Measurements from ENCODE around the gene ERMARD. TPM values are rescaled to one million over a fixed set of nuclear protein-coding genes. Genes with fewer than 3 reads are reported as not detected.

The ERMARD gene
- total RNA-seq, 1 experiment from 2014 or later = 7.1 TPM

DNA sequence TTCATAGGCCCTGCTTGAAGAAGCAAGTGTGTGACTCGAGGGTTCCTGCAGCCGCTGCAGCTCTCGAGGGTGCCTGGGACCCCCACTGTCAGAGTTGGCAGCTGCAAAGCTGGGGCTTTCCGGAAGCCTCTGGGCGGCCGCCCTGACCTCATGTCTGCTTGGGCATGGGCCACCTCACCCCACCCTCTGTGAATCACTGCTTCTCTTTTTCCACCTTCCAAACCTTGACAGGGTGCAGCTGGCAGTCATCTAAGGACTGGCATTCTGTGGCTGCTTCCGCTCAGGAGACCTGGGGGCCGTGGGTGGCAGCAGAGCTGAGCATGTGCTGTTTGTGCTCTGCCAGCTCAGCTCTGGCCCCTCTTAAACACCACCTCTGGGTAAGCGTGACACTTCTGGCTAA, 32.0 kb downstream of the ERMARD start:
- DNase-seq (ENCODE audit: low spot score) = no peak

- no peak for DNase-seq (ENCODE audit: low spot score)
Measured at GRCh38 chr6:169783971-169784820, 32.8 kb downstream of the ERMARD start.

GRCh38 chr6:169784821-169785340, 33.5 kb downstream of the ERMARD start:
- DNase-seq (ENCODE audit: low spot score) = no peak

DNA sequence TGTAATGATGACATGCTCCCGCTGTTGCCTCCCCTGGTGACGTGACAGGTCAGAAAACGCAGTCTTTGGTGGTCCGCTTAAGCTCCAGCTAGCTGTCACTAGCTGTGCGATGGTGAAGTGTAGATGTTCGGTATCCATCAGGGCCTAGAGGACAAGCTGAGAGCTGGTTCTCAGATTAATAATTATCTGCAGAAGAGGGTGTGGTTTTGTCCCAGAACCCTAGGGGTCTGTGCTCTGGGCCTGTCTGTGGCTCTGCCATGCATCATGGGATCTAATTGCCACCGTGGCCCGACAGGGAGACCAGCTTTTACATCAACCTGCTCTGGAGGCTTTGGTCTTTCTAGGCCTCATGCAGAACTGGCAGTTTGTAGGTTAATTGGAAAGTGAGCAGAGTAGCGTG, 34.1 kb downstream of the ERMARD start:
- DNase-seq (ENCODE audit: low spot score) = no peak

DNA sequence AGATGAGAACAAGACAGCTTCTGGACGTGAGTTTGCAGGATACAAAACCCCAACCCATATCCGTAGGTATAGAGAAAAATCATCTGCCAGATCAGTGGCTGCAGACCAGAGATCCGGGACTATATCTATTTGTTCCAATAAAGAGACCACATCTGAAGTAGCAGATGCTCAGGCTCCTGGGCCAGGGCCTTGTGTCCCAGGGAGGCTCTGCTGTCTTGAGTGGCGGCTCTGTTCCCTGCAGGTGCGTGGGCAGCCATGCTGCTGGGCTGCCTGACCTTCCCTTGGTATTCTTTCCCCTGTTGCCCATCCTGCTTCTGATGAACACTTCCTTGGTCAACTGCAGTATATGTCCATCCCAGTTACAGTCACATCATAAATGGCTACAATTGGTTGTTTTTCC, 34.9 kb downstream of the ERMARD start:
- no peak for DNase-seq (ENCODE audit: low spot score)

DNA sequence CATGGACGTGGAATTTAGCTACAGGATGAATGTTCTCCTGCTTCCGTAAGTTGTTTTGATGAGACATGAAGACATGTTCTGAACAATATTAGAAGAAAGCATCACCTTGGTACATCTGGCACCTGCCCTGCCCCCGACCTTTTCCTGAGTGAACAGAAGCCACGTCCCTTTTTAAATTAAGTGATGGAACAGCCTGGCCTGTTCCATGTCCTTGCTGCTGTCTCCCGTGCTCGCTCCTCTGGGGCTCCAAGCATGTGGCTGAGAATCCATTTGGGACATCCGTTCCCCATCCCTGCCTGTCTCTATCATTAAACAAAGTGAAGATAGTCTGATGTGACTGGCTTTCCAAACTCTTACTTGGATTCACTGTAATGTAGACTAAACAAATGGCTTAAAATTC, 36.4 kb downstream of the ERMARD start:
- DNase-seq (ENCODE audit: low spot score) = no peak

DNA sequence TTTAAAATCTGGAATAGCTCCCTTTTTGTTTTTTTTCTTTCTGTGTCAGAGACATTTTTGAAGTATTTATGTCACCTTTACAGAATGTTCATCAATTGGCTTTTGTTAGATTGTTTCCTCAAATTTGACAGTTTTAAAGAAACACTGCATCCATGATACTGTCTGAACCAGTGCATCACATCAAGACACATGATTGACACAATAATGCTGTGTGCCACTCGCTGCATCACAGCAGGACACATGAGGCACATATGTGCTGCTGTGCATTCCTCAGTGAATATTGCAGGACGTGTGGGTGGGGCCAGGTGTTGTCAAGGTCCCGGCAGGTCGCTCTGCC, 37.4 kb downstream of the ERMARD start:
- DNase-seq (ENCODE audit: low spot score) = no peak

DNA sequence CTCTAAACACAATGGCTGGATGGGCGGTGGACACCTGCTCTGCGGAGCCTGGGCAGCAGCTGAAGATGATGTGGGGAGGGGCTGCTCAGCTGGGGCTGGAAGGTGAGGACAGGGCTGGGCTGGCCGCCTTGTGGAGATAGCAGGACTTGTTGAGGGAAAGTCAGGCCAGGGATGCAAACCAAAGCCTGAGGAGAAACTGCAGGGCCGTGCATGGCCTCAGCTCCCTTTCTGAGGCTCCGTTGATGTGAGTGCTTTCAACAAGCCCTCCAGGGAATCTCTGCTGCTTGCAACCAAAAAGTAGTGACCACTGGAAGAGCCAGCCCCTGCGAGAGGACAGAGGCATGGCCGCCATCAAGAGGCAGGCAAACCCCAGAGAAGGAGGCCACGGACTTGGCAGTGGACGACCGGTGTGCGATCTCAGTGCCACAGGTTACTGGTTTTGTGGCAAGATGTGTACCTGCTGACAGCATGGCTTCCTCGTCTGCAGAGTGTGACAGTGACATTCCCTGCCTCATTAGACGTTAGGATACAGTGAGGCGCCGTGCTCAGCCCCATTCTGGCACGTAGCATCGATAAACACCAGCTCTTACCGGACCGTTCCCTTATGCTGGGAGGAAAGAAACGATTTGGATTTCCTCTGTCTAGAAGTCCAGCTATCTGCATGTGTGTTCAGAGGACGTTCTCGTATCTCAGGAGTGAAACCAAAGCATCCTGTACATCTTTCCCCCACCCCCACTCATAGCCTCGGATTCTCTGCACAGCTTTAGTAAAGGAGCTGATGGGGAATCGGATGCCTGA, 37.9 kb downstream of the ERMARD start:
- DNase-seq (ENCODE audit: low spot score) = no peak

DNA sequence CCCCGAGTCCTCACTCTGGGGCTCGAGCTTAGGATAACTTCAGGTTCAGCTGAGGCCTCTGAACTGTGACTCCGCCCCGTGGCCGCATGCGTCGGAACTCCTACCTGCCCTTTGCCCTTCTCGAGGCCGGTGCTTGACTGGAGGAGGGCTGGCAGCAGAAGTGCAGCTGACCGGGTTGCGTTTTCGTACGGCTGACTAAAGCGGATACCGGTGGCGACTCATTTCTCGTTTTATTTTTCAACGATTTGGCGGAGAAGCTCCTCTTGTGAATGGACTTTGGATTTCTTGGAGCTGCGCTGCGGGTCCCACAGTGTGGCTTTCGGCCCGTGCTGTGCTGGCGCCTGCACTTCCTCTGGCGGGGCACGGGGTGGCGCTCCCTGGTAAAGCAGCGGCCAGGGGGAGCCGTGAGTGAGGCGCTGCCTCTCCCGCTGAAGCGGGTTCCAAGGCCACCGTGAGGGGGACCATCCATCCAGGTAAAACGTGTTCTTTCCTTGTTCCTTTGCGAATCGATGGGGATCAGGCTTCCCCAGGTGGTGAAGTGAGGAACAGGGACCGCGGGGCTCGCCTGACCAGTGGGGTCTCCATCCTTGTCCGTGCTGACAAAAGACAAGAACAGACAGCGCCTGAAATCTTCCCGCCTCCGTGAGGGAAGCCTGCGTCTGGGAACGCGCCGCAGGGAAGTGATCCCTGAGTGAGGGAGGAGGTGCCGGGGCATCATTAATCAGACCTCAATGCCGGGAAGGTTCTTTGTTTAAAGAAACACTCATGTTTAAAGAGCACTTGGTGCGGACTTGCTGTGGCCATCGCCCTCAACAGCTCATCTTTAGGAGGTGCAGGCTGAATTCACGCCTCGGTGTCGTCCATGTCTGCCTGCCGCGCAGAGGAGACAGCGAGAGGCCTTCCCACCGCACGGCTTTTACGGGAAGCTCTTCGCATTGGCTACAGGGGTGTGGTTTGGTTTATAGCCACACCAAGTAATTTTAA, 38.8 kb downstream of the ERMARD start:
- DNase-seq (ENCODE audit: low spot score) = peak; percentile 77

DNA sequence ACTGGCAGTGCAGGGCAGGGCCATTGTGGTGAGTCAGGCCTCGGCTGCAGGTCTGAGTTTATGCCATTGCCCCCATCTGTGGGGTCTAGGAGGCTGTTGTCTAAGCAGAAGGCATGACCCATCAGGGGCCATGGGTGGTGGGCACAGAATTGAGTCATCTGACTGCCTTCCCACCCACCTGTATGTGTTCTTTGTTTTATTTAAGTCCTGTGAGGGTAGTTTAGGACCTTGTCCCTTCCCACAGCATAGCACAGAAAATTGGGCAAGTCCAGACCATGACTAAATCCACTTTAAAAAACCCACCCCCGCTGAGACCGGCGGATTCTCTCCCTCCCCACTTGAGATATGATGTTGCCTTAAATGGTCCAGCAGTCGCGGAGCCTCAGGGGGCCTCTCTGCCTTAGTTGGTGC, 40.3 kb downstream of the ERMARD start:
- DNase-seq (ENCODE audit: low spot score) = no peak

GRCh38 chr6:169792306-169793015, 41.0 kb downstream of the ERMARD start:
- no peak for DNase-seq (ENCODE audit: low spot score)

DNA sequence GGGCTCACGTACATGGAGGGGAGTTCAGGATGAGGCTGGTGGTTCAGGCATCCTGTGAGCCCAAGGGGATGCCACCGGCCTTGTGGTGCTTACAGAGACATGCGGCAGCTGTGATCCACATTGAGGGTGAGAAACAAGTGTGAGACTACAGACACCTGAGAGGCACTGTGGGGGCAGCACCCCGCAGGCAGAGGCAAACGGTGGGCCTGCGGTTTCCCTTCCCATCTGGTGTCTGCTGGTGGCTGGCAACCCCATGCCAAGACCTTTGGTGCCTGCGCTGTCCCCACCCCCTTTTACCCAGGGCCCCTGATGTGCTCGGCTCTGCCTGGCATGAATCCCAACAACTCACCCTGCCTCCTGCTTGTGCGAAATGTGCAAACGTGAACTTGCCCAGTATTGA, 42.0 kb downstream of the ERMARD start:
- no peak for DNase-seq (ENCODE audit: low spot score)

GRCh38 chr6:169794317-169795055, 43.1 kb downstream of the ERMARD start:
- no peak for DNase-seq (ENCODE audit: low spot score)

GRCh38 chr6:169795196-169795595, 43.8 kb downstream of the ERMARD start:
- DNase-seq (ENCODE audit: low spot score) = no peak

DNA sequence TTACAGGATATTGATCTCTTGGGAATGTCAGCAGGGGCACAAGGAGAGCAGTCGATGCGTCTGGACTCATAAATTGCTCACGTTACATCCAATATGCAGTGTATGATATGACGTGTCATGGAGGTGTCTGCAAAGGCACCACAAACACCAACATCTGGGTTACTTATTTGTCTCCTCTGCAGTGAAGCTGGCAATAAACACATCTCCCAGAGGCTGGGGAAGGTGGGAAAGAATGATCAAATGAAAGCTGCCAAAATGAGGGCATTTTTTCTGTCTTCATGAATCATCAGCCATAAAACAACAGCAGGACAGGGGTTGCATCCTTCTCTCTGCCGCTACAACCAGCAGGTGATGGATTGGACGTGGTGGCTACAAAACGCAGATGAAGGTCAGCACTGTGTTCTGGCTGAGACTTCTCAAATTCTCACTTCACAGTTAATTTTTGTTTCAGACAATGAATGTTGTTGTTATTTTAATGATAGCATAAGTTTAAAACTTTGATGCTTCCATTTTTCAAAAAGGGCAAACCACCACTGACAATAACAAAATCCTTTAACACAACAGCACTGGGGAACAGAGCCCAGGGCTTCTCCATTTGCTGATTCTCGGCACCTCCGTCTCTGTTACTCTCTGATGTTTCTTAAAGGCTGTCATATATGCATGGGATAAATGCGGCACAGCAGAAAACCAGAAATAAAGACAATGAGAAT, 47.5 kb downstream of the ERMARD start:
- no peak for DNase-seq (ENCODE audit: low spot score)

- DNase-seq (ENCODE audit: low spot score) = no peak
Measured at GRCh38 chr6:169799474-169799926, 48.1 kb downstream of the ERMARD start.

DNA sequence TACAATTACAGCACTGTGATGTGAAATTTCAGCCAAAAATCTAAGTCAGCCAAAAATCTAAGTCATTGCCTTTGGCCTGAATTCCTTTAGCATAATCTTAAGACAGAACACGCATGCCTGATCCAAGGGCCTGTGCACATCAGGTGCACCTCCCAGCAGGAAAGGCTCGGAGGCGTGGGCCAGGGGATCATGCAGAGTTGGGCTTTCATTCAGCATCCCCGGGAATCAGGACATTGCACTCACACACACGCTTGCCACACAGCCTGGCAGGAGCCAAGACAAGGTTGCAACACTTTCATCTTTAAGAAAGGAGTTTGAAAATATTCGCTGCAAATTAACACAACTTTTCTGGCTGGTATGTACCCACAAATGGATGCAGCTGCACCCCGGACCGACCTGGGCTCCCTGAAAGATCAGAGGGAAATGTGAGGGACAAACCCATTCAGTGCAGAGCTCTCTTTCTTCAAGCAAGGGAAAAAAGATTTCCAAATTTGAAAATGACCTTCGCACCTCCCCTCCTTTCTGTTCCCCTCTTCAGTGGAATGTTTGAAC, 48.8 kb downstream of the ERMARD start:
- no peak for DNase-seq (ENCODE audit: low spot score)

- DNase-seq (ENCODE audit: low spot score) = no peak
Measured at GRCh38 chr6:169800668-169801395, 49.4 kb downstream of the ERMARD start.
